ENCODE data around the gene ICE2. TPM values are rescaled to one million over a fixed set of nuclear protein-coding genes. Genes with fewer than 3 reads are reported as not detected.
A peak's percentile ranks its signal among the peaks of the same experiment; 100 is the strongest.
"Not testable (repeated sequence)": the region's sequence is repeated elsewhere in the genome, so short reads cannot be mapped to it uniquely, and the experiment has no call there.

ICE2 gene
- total RNA-seq, 1 donor = 26.4 TPM

- H3K27ac ChIP-seq (ENCODE audit: low read depth, low read length) = no peak overlapping the region
- no peak overlapping the region for H2AFZ ChIP-seq (ENCODE audit: low read length)
- no peak for DNase-seq (ENCODE audit: insufficient read length, low spot score, missing footprints)
- H3K9me3 ChIP-seq (ENCODE audit: low read depth, low read length) = no peaks in the 10 kb centered on the region
- no peak for TF ChIP-seq CTCF (IDR thresholded peaks at IDR 0.05; ENCODE audit: extremely low read depth, low read depth, low read length)
- H3K27me3 ChIP-seq (ENCODE audit: insufficient read depth, low read length) = no peaks in the 10 kb centered on the region
- H3K79me2 ChIP-seq (ENCODE audit: insufficient read depth, low read length) = no peaks in the 10 kb centered on the region
- peaks cover 45% of the 10 kb centered on the region for H3K4me1 ChIP-seq (ENCODE audit: insufficient read depth, low read length)
- no peak overlapping the region for H3K4me2 ChIP-seq (ENCODE audit: insufficient read depth, low read length)
- H3K4me3 ChIP-seq (ENCODE audit: insufficient read depth, low read length) = no peak overlapping the region
- H3K36me3 ChIP-seq (ENCODE audit: insufficient read depth, low read length) = no peaks in the 10 kb centered on the region
- H4K20me1 ChIP-seq (ENCODE audit: insufficient read depth, low read length) = no peaks in the 10 kb centered on the region
These were observed 61.8 kb downstream of the ICE2 start for GRCh38 chr15:60417112-60417511.

GRCh38 chr15:60416484-60416883 is 62.5 kb downstream of the ICE2 start:
- Histone ChIP-seq H3K4me1 (ENCODE audit: insufficient read depth, low read length) (peaks cover 39% of the 10 kb centered on the region), H2AFZ (ENCODE audit: low read length) (no peak overlapping the region), H3K27ac (ENCODE audit: low read depth, low read length) (no peak overlapping the region), H3K79me2 (ENCODE audit: insufficient read depth, low read length) (no peaks in the 10 kb centered on the region), H3K4me3 (ENCODE audit: insufficient read depth, low read length) (no peak overlapping the region), H3K4me2 (ENCODE audit: insufficient read depth, low read length) (no peak overlapping the region), H4K20me1 (ENCODE audit: insufficient read depth, low read length) (no peaks in the 10 kb centered on the region), H3K36me3 (ENCODE audit: insufficient read depth, low read length) (no peaks in the 10 kb centered on the region), H3K27me3 (ENCODE audit: insufficient read depth, low read length) (no peaks in the 10 kb centered on the region), H3K9me3 (ENCODE audit: low read depth, low read length) (no peaks in the 10 kb centered on the region)
- TF ChIP-seq CTCF (IDR thresholded peaks at IDR 0.05; ENCODE audit: extremely low read depth, low read depth, low read length) = no peak
- DNase-seq (ENCODE audit: insufficient read length, low spot score, missing footprints) = no peak

- Histone ChIP-seq H3K9me3 (ENCODE audit: low read depth, low read length) (no peaks in the 10 kb centered on the region), H3K79me2 (ENCODE audit: insufficient read depth, low read length) (no peaks in the 10 kb centered on the region), H3K27me3 (ENCODE audit: insufficient read depth, low read length) (no peaks in the 10 kb centered on the region), H2AFZ (ENCODE audit: low read length) (no peak overlapping the region), H3K4me2 (ENCODE audit: insufficient read depth, low read length) (peak overlapping the region; percentile 4), H3K4me1 (ENCODE audit: insufficient read depth, low read length) (peaks cover 17% of the 10 kb centered on the region), H4K20me1 (ENCODE audit: insufficient read depth, low read length) (no peaks in the 10 kb centered on the region), H3K4me3 (ENCODE audit: insufficient read depth, low read length) (no peak overlapping the region), H3K36me3 (ENCODE audit: insufficient read depth, low read length) (no peaks in the 10 kb centered on the region), H3K27ac (ENCODE audit: low read depth, low read length) (no peak overlapping the region)
- peak; percentile 74 for DNase-seq (ENCODE audit: insufficient read length, low spot score, missing footprints)
- TF ChIP-seq CTCF (IDR thresholded peaks at IDR 0.05; ENCODE audit: extremely low read depth, low read depth, low read length) = no peak
These were observed 64.8 kb downstream of the ICE2 start for GRCh38 chr15:60414016-60414682.

GRCh38 chr15:60413231-60413824 is 65.6 kb downstream of the ICE2 start:
- no peaks in the 10 kb centered on the region for H3K9me3 ChIP-seq (ENCODE audit: low read depth, low read length)
- H3K79me2 ChIP-seq (ENCODE audit: insufficient read depth, low read length) = no peaks in the 10 kb centered on the region
- no peak for DNase-seq (ENCODE audit: insufficient read length, low spot score, missing footprints)
- peak overlapping the region; percentile 6 for H3K27ac ChIP-seq (ENCODE audit: low read depth, low read length)
- no peaks in the 10 kb centered on the region for H3K36me3 ChIP-seq (ENCODE audit: insufficient read depth, low read length)
- H4K20me1 ChIP-seq (ENCODE audit: insufficient read depth, low read length) = no peaks in the 10 kb centered on the region
- no peak overlapping the region for H2AFZ ChIP-seq (ENCODE audit: low read length)
- no peak for TF ChIP-seq CTCF (IDR thresholded peaks at IDR 0.05; ENCODE audit: extremely low read depth, low read depth, low read length)
- H3K4me1 ChIP-seq (ENCODE audit: insufficient read depth, low read length) = peaks cover 25% of the 10 kb centered on the region
- no peak overlapping the region for H3K4me3 ChIP-seq (ENCODE audit: insufficient read depth, low read length)
- no peaks in the 10 kb centered on the region for H3K27me3 ChIP-seq (ENCODE audit: insufficient read depth, low read length)
- peak overlapping the region; percentile 4 for H3K4me2 ChIP-seq (ENCODE audit: insufficient read depth, low read length)

- not testable (repeated sequence) for H3K36me3 ChIP-seq (ENCODE audit: insufficient read depth, low read length); H3K9me3 ChIP-seq (ENCODE audit: low read depth, low read length); DNase-seq (ENCODE audit: insufficient read length, low spot score, missing footprints); H3K79me2 ChIP-seq (ENCODE audit: insufficient read depth, low read length); H4K20me1 ChIP-seq (ENCODE audit: insufficient read depth, low read length); H2AFZ ChIP-seq (ENCODE audit: low read length); H3K4me3 ChIP-seq (ENCODE audit: insufficient read depth, low read length); H3K27me3 ChIP-seq (ENCODE audit: insufficient read depth, low read length)
- Histone ChIP-seq H3K4me2 (ENCODE audit: insufficient read depth, low read length) (peak overlapping the region; percentile 4), H3K27ac (ENCODE audit: low read depth, low read length) (peak overlapping the region; percentile 6), H3K4me1 (ENCODE audit: insufficient read depth, low read length) (peaks cover 30% of the 10 kb centered on the region)
These were observed 66.1 kb downstream of the ICE2 start for GRCh38 chr15:60412807-60413206.

All from osteoblast (primary cell).